Activated CD4-positive, alpha-beta T cell treated with anti-CD3 and anti-CD28 coated beads for 36 hours (primary cell): ENCODE results near the gene TMEM255B. TPM values are rescaled to one million over a fixed set of nuclear protein-coding genes. Genes with fewer than 3 reads are reported as not detected.
A peak's percentile ranks its signal among the peaks of the same experiment; 100 is the strongest.

ENCODE experiments used
- ATAC-seq: fragments of 200-7000 bp; cut with Tn5 transposase; one replicate; pipeline ENCODE4 v1.10.0; 2021; ENCODE audit warnings: mild to moderate bottlenecking, moderate library complexity
- CTCF ChIA-PET: fragments of 350-600 bp; sonication (Branson Sonifier 250); formaldehyde crosslinking; loops from one replicate; lab custom pipeline; 2021; ENCODE audit warnings: antibody characterized with exemption; lab: Charles Lee
- POLR2A ChIA-PET: fragments of 350-600 bp; sonication (Branson Sonifier 250); formaldehyde crosslinking; loops from one replicate; lab custom pipeline; 2021; ENCODE audit warnings: antibody characterized with exemption, inconsistent platforms; lab: Charles Lee
- DNase-seq: peaks from one replicate; pipeline ENCODE4 v3.0.0-alpha.2; 2020
- H3K27ac Mint-ChIP-seq: one replicate; pipeline ENCODE4 v1.8.0; 2021; ENCODE audit warnings: mixed read lengths
- H3K27me3 Mint-ChIP-seq: one replicate; pipeline ENCODE4 v1.8.0; 2021; ENCODE audit warnings: mixed read lengths
- H3K36me3 Mint-ChIP-seq: one replicate; pipeline ENCODE4 v1.8.0; 2021; ENCODE audit warnings: low read depth, mixed read lengths
- H3K4me1 Mint-ChIP-seq: one replicate; pipeline ENCODE4 v1.8.0; 2021; ENCODE audit warnings: mixed read lengths
- H3K4me3 Mint-ChIP-seq: one replicate; pipeline ENCODE4 v1.8.0; 2021; ENCODE audit warnings: mild to moderate bottlenecking, moderate library complexity, mixed read lengths
- H3K9me3 Mint-ChIP-seq: one replicate; pipeline ENCODE4 v1.8.0; 2021; ENCODE audit warnings: low read depth, mixed read lengths
- intact Hi-C, 2 experiments: fragments of 100-400 bp; cut with DNase I in 1 of 2; cut with micrococcal nuclease in 1 of 2; formaldehyde crosslinking; loops; one replicate each; pipeline versions ENCODE4 v1.14.2 to v1.15.1; 2022 to 2024; cut with DNase I, micrococcal nuclease
- total RNA-seq, 2 experiments: library from RNA; stranded (reverse); gene quantifications; one replicate each; pipeline ENCODE4 v1.2.3, GENCODE V29; 2021

TMEM255B gene
- total RNA-seq, 2 experiments from 2014 or later: 0.74 to 1.3 TPM

DNA sequence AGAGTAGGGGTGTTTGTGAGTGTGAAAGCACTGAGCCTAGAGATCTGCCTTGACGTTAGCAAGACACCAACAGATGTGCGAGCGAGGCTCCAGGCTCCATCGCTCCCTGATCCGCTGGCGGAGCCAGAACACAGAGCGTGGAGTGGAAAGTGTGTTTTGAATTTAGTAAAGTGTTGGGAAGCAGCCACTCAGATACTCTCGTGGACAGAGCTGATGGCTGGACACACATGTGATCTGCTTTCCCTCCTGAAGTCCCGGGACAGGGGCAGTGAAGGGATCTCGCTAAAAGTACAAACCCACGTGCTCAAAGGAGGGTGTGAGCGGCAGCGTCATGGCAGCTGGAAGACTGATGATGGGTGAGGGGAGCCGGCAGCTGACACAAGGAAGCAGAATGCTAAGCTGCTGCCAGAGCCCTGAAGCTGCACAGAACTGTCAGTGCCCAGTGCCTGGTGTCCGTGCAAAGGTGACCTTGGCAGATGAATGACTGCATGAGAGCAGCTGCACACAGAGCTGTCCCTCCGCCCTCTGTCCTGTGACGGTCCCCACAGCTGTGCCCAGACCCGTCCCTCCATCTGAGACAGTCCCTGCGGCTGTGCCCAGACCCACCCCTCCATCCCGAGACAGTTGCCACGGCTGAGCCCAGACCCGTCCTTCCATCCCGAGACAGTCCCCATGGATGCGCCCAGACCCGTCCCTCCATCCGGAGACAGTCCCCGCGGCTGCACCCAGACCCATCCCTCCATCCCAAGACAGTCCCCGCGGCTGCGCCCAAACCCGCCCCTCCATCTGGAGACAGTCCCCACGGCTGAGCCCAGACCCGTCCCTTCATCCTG, 29.6 kb upstream of the TMEM255B start:
- Mint-ChIP-seq H3K4me3 (no peak overlapping the region), H3K4me1 (peaks cover 3% of the 10 kb centered on the region), H3K27me3 (peaks cover 10% of the 10 kb centered on the region), H3K9me3 (peaks cover 3% of the 10 kb centered on the region), H3K36me3 (no peaks in the 10 kb centered on the region), H3K27ac (no peak overlapping the region)
- ATAC-seq: no peak
- intact Hi-C loops: no loop called here
- ChIA-PET POLR2A (no interaction called here), CTCF (interaction anchor here (0.6 to 1.1 kb wide), 3 partner anchors 13 to 204 kb away, joined by 3 to 4 read pairs (median 3); no protein-coding TSS in a partner anchor)
- no peak for DNase-seq

DNA sequence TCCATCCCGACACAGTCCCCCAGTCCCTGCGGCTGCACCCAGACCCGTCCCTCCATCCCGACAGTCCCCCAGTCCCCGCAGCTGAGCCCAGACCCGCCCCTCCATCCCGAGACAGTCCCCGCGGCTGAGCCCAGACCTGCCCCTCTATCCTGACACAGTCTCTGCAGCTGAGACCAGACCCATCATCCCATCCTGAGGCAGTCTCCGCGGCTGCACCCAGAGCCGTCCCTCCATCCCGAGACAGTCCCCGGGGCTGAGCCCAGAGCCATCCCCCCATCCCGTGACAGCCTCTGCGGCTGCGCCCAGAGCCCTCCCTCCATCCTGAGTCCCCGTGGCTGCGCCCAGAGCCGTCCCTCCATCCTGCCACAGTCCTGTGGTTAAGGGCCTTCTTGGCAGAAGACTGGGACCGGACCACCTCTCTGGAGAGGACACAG, 28.8 kb upstream of the TMEM255B start:
- DNase-seq (no peak), ATAC-seq (no peak)
- H3K27ac Mint-ChIP-seq: no peak overlapping the region
- no peaks in the 10 kb centered on the region for H3K4me1 Mint-ChIP-seq
- intact Hi-C loops: no loop called here
- H3K36me3 Mint-ChIP-seq: no peaks in the 10 kb centered on the region
- H3K9me3 Mint-ChIP-seq: peaks cover 3% of the 10 kb centered on the region
- H3K27me3 Mint-ChIP-seq: peaks cover 10% of the 10 kb centered on the region
- ChIA-PET CTCF (interaction anchor here (0.6 to 1.1 kb wide), 2 partner anchors 13 to 205 kb away, joined by 3 read pairs; no protein-coding TSS in a partner anchor), POLR2A (no interaction called here)
- no peak overlapping the region for H3K4me3 Mint-ChIP-seq

DNA sequence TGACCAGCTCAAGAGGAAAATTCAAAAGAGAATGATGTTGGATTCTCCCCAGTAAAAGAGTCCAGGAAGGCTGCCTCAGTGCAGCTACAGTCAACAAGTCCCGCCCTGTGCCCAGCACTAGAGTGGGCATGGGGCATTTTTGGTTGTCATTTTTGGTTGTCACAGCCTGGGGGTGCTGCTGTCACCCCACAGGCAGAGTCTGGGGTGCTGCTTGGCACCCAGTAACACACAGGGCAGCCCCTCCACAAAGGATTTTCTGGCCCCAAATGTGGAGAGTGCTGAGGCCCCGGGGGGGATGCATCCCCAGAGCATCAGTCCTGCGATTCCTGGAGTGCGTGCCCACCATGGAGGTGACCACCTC, 28.2 kb upstream of the TMEM255B start:
- Mint-ChIP-seq H3K4me1 (no peaks in the 10 kb centered on the region), H3K4me3 (no peak overlapping the region), H3K27me3 (peaks cover 10% of the 10 kb centered on the region), H3K27ac (no peak overlapping the region), H3K9me3 (peaks cover 3% of the 10 kb centered on the region), H3K36me3 (no peaks in the 10 kb centered on the region)
- ChIA-PET CTCF (interaction anchor here (1.1 kb wide), 1 partner anchor 12 kb away, joined by 3 read pairs; no protein-coding TSS in a partner anchor), POLR2A (no interaction called here)
- intact Hi-C loops: no loop called here
- DNase-seq: no peak
- peak; percentile 27 for ATAC-seq

DNA sequence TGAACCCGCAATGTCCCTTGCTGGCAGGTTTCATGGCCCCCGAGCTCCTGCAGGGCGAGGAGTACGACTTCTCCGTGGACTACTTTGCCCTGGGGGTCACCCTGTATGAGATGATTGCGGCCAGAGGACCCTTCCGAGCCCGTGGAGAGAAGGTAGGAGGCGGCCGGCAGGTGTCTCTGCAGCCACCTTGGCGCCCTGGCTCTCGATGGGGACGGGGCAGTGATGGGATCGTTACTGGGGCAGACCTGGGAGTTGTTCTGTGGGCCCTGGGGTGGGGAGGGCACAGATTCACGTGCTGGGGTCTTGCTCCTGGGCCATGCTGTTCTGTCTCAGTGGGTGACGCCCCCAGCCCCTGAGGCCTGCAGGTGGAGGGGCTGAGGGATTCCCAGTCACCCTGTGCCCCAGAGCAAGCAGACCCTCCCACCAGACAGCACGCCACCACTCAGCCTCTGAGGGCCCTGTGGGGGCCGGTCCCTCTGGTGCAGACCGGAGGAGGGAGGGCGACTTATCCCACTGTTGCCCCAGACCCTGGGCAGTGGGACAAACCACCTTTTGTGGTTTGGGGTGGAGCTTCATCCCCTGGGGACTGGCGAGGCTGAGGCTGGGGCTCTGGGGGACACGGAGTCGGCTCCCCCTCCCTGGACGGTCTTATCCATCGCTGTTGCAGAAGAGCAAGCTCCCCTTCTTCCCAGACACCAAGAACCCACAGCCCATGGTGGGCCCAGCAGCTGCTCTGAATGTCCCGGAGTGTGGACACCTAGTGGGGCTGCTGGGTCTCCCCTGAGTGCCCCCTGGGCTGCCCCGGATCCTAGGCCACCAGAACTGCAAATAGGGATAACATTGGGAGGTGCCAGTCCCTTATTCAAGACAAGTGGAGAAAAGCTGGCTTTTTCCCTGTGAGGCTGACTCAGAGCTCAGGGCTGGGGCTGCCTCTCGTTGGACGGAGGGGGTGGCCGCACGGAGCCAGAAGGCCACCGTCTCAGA, 27.5 kb upstream of the TMEM255B start:
- intact Hi-C loops: no loop called here
- Mint-ChIP-seq H3K4me3 (no peak overlapping the region), H3K27ac (no peak overlapping the region), H3K9me3 (peaks cover 3% of the 10 kb centered on the region), H3K36me3 (no peaks in the 10 kb centered on the region), H3K4me1 (no peaks in the 10 kb centered on the region), H3K27me3 (peaks cover 10% of the 10 kb centered on the region)
- no peak for DNase-seq
- ChIA-PET CTCF (no interaction called here), POLR2A (interaction anchor here (0.5 kb wide), 1 partner anchor 448 kb away, joined by 3 read pairs; the partner anchor contains the start of gene CFAP97D2)
- ATAC-seq: no peak

DNA sequence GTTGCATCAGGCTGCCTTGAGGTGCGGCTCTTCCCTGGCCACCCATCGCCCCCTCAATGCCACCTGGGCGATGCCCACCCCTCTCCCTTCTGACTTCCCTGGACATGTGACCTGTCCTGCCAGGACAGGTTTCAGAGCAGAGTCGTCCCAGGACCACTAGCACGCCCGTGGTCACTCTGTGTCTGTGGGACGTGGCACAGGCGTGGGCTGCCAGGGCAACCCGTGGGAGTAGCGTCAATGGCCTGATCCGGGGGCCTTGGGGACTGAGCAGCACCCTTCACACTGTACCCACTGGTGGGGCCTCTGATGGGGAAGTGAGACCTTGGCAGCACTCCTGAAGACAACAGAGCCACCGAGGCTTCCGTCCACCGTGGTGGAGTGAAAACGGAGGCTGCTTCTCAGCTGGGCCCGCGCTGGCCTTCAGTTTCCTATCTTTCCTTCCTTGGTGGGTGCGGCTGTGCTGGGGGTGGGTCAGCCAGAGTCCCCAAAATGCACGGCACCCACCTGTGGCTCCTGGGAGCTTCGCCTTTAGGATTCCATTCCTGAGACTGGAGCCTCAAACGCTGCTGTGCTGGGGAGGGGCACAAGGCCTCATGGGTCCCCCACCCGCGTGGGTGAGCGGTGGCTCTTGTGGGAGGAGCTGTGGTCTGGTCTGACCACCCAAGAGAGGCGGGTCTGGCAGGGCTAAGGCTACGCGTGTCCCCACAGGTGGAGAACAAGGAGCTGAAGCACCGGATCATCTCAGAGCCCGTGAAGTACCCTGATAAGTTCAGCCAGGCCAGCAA, 26.7 kb upstream of the TMEM255B start:
- ATAC-seq (no peak), DNase-seq (no peak)
- Mint-ChIP-seq H3K27me3 (peaks cover 10% of the 10 kb centered on the region), H3K36me3 (no peaks in the 10 kb centered on the region), H3K9me3 (peaks cover 1% of the 10 kb centered on the region), H3K4me3 (no peak overlapping the region), H3K27ac (no peak overlapping the region), H3K4me1 (no peaks in the 10 kb centered on the region)
- CTCF ChIA-PET: no interaction called here
- intact Hi-C loops: no loop called here
- POLR2A ChIA-PET: interaction anchor here (0.5 kb wide), 1 partner anchor 447 kb away, joined by 3 read pairs; the partner anchor contains the start of gene CFAP97D2

DNA sequence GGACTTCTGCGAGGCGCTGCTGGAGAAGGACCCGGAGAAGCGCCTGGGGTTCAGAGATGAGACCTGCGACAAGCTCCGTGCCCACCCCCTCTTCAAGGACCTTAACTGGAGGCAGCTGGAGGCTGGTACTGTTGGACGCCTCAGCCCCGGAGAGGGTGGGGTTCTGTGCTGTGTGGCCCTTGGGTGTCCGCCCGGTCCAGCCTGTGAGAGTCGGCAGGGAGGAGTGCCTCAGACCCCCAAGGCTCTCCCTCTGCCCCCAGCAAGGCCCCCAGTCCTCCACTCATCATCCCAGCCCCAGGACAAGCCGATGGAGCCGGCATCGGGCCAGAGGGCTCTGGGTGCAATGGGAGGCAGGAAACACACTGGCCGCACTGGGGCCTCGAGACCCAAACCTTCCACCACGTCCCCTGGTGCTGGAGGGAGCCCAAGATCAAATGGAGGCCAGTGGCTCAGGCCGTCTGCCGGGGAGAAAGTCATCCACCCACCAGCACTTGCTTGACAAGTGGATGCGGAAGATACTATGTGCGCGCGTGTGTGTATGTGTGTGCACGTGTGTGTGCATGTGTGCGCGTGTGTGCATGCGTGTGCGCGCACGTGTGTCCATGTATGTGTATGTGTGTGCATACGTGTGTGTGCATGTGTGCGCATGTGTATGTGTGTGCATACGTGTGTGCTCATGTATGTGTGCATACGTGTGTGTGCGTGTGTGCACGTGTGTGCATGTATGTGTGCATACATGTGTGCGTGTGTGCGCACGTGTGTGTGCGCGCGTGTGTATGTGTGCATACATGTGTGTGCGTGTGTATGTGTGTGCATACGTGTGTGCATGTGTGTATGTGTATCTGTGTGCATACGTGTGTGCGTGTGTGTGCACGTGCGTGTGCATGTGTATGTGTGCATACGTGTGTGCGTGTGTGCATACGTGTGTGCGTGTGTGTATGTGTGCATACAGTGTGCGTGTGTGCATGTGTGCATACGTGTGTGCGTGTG, 25.8 kb upstream of the TMEM255B start:
- ATAC-seq (no peak), DNase-seq (no peak)
- H3K27ac Mint-ChIP-seq: no peak overlapping the region
- H3K4me1 Mint-ChIP-seq: no peaks in the 10 kb centered on the region
- H3K4me3 Mint-ChIP-seq: no peak overlapping the region
- intact Hi-C loops: no loop called here
- H3K9me3 Mint-ChIP-seq: peaks cover 1% of the 10 kb centered on the region
- no peaks in the 10 kb centered on the region for H3K36me3 Mint-ChIP-seq
- H3K27me3 Mint-ChIP-seq: peaks cover 10% of the 10 kb centered on the region
- ChIA-PET CTCF (no interaction called here), POLR2A (no interaction called here)

DNA sequence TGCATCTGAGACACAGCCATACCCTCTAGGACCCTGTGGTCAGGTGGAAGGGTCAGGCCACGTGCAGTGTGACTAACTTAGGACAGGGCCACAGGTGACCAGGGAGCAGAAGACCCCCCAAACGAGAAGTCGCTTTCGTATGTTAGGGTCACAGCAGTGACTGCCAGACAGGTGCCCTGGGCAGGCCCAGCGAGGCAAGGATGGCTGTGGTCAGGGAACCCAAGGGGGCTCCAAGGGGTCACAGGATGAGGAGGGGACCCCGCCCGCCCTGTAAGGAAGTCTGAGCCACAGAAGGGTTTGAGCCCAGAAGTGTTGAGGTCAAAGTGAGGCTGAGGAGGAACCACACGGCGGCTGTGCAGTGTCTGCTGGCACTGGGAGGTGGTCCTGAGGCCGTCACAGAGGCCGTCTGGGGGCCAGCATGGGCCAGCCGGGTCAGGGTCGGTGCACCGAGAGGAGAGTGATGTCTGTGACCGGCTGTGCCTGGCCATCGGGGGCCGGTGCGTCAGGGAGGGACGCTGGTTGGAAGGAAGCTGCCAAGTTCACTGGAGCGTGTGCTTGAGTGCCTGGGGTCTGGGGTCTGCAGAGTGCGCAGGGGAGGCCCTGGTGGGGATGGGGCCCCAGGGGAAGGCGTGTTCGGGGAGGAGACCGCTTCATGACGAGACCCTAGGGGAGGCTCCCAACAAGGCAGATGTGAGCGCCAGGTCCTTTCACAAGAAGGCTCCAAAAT, 24.8 kb upstream of the TMEM255B start:
- Mint-ChIP-seq H3K27me3 (peaks cover 5% of the 10 kb centered on the region), H3K4me1 (no peaks in the 10 kb centered on the region), H3K27ac (no peak overlapping the region), H3K4me3 (no peak overlapping the region), H3K36me3 (no peaks in the 10 kb centered on the region), H3K9me3 (peaks cover 1% of the 10 kb centered on the region)
- ChIA-PET CTCF (no interaction called here), POLR2A (no interaction called here)
- ATAC-seq (no peak), DNase-seq (no peak)
- intact Hi-C loops: no loop called here

DNA sequence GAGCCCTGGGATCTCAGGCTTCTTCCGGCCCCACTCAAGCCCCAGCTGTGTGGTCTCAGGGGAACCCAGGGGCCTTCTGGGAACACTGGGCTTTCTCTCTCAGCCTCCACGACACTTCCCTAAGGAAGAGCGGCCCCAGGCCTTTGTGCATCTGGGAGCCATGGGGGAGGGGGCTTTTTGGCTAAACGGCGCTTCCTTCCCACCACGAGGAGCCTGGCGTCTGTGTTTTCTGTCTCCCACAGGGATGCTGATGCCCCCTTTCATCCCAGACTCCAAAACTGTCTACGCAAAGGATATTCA, 24.2 kb upstream of the TMEM255B start:
- Mint-ChIP-seq H3K4me1 (no peaks in the 10 kb centered on the region), H3K27ac (no peak overlapping the region), H3K36me3 (no peaks in the 10 kb centered on the region), H3K4me3 (no peak overlapping the region), H3K27me3 (peaks cover 3% of the 10 kb centered on the region), H3K9me3 (peaks cover 1% of the 10 kb centered on the region)
- intact Hi-C loops: no loop called here
- no peak for ATAC-seq
- ChIA-PET POLR2A (no interaction called here), CTCF (interaction anchor here (0.6 kb wide), 1 partner anchor 60 kb away, joined by 3 read pairs; no protein-coding TSS in a partner anchor)
- no peak for DNase-seq

DNA sequence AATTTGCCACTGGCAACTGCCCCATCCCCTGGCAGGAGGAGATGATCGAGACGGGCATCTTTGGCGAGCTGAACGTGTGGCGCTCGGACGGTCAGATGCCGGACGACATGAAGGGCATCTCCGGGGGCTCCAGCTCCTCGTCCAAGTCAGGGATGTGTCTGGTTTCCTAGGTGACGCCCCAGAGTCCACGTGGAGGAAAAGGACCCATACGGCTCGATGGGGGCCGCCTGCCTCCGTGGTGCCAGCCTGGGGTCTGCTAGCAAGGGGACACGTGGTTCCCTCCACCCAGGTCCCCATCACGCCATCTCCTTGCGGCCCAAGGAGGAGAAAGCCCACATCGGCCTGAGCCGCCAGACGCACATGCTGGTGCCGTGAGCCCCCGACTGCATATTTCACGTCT, 23.8 kb upstream of the TMEM255B start:
- H3K27ac Mint-ChIP-seq: no peak overlapping the region
- CTCF ChIA-PET: interaction anchor here (0.6 kb wide), 1 partner anchor 60 kb away, joined by 3 read pairs; no protein-coding TSS in a partner anchor
- intact Hi-C loops: no loop called here

DNA sequence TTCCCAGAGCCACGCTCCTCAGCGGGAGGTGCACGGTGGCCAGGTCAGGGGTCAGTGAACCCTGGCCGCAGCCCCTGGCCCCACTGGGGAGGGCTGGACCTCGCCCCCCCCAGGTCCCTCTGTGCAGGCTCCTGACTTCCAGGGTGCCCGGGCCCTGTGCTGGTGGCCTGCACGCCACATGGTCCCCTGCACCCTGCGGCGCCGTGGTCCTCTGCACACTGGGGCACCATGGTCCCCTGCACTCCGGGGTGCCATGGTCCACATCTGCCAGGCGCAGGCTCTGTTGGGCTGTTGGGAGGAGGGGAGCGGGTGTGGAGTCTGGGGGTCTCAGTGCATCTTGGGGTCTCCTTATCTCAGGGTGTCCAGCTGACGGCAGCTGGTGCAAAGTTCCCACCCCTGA, 23.3 kb upstream of the TMEM255B start:
- H3K4me1 Mint-ChIP-seq: peaks cover 2% of the 10 kb centered on the region
- POLR2A ChIA-PET: no interaction called here
- H3K4me3 Mint-ChIP-seq: no peak overlapping the region
- intact Hi-C loops: no loop called here
- ATAC-seq (no peak), DNase-seq (no peak)
- CTCF ChIA-PET: interaction anchor here (0.6 kb wide), 1 partner anchor 59 kb away, joined by 3 read pairs; no protein-coding TSS in a partner anchor
- H3K27me3 Mint-ChIP-seq: peaks cover 5% of the 10 kb centered on the region
- H3K9me3 Mint-ChIP-seq: peaks cover 1% of the 10 kb centered on the region
- no peak overlapping the region for H3K27ac Mint-ChIP-seq
- H3K36me3 Mint-ChIP-seq: no peaks in the 10 kb centered on the region

More for the DNA sequence above, 23.8 kb upstream of the TMEM255B start:
- Mint-ChIP-seq H3K4me1 (no peaks in the 10 kb centered on the region), H3K9me3 (peaks cover 1% of the 10 kb centered on the region), H3K27me3 (peaks cover 3% of the 10 kb centered on the region), H3K36me3 (no peaks in the 10 kb centered on the region), H3K4me3 (no peak overlapping the region)
- no peak for DNase-seq
- no peak for ATAC-seq
- POLR2A ChIA-PET: no interaction called here
